ENCODE data around the gene SAYSD1. TPM values are rescaled to one million over a fixed set of nuclear protein-coding genes. Genes with fewer than 3 reads are reported as not detected.

Gene SAYSD1
- total RNA-seq, 1 experiment from 2014 or later: 27.4 TPM

DNA sequence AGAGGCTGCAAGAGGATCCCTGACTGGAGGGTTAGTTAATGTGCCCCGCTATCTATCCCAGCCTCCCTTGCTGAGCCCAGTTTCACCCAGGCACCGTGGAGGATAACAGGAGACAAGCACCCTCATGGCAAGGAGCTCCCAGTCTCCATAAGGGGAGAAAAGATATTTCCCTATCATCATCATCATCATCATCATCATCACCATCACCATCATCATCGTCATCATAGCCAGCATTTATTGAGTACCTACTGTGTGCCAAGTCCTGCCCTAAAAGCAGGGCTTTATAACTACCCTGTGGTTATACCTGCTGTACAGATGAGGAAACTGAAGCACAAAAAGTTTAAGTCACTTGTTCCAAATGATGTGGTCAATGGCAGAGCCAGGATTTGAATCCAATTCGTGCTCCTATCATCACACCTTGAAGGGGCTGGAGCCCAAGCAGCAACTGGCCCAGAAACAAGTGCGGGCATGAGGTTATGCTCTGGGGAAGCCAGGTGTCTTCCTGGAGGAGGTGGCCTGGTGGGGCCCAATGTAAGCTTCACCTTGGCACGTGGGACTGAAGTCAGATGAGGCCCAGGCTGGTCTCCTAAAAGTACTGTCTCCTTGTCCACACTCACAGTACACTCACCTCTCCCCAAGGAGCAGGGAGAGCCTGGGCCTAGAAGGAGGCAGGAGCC lies 56.4 kb downstream of the SAYSD1 start:
- DNase-seq (ENCODE audit: low spot score): no peak

DNA sequence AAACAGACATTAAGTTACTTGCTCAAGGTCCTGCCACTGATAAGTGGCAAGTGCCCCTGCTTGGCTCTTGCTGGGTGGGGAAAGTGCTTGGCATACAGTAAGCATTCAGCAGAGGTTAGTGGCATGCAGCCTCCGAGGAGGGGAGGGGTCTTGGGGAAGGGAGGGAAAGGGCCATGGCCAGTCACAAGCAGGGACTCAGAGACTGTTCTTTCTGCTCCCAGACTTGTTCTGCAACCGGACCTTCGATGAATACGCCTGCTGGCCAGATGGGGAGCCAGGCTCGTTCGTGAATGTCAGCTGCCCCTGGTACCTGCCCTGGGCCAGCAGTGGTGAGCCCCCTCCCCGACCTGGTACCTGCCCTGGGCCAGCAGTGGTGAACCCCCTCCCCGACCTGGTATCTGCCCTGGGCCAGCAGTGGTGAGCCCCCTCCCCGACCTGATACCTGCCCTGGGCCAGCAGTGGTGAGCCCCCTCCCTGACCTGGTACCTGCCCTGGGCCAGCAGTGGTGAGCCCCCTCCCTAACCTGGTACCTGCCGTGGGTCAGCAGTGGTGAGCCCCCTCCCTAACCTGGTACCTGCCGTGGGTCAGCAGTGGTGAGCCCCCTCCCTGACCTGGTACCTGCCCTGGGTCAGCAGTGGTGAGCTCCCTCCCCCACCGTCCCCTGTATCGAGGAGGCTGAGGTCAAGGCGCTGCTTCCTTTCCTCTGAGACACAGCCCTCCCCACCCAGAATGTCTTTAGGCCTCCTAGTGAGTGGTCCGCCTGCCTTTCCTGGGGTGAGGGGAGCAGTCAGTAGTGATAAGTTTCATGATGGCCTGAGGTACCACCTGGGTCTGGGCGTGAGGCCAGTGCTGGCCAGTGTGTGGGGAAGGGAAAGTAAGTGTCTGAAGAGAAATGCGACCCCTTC lies 57.5 kb downstream of the SAYSD1 start:
- no peak for DNase-seq (ENCODE audit: low spot score)

DNA sequence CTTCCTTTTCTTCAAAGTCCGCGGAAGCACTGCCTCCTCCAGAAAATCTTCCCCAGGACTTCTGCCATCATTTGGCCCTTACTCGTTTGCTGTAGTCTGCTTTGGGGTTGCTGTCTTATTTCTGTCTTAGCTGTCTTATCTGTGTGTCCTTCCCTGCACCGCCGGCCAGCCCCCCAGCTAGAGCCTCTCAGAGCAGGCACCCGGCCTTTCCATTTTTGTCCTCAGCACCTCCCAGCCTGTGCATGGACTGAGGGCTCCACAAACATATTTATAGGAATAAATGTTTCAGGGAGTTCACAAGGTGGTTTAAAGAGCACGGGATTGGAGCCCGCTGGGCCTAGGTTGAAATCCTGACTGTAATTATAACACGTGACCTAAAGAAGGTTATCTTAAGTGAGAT lies 58.3 kb downstream of the SAYSD1 start:
- no peak for DNase-seq (ENCODE audit: low spot score)

DNA sequence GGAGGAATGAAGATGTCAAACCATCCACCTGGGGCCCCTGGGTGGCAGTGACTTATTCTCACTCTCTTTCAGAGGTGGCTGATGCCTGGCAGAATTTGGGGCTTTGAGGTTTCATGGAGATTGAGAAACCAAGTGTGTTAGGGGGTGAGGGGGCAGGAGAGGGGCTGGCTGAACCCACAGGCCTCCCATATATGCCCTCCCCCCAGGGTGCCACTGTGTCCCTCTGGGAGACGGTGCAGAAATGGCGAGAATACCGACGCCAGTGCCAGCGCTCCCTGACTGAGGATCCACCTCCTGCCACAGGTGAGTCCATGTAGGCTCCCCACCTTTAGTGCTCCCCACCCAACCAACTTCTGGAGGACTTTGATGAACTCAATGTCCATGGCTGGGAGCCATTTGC lies 58.8 kb downstream of the SAYSD1 start:
- no peak for DNase-seq (ENCODE audit: low spot score)

DNA sequence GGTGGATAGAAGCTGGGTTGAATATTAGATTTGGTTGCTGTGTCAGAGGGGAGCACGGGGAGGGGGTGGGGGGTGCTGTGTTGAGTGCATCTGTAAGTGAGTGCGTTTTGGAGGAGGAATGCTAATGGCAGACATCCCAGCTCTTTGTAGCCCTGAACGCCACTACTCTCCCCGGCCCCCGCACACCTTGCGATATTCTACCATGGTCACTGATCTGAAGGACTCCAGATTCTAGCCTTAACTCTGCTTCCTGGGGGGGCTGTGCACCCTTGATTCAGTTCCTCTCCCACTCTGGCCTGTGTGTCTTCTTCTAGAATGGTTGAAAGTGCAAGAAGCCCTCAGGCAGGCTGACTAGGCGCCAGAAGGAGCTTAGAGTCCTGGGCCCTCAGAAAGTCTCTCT lies 59.3 kb downstream of the SAYSD1 start:
- DNase-seq (ENCODE audit: low spot score): no peak

DNA sequence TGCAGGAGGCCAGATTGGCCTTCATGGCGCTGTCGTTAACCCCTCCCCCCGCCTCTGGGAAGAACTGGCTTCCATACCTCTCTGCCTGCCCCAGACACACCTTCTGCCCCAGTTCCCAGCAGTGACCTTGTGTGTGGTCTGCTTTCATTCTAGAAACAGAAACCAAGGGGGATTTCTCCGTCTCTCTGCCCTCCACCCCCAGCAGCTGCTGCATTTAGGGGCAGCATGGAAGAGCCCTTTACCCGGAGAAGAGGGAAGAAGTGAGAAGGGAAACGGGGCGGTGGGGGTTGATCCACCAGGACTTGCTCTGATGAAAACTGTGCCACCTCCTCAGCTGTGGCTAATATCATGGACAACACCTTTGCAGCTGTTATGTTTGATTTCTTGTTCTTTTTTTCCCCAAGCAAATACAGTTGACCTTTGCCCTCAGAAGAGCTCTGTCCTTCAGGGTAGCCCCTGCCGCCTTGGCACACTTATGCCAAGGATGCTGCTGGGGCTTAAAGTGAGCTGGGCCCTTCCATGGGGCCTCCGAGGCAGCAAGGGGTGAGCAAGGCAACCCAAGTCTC lies 60.3 kb downstream of the SAYSD1 start:
- DNase-seq (ENCODE audit: low spot score): no peak

Other genes starting within 250 kb of the SAYSD1 start
- not detected in 2 replicates for gene GLP1R, start 66.4 kb downstream of the SAYSD1 start, total RNA-seq (2014; rRNA removed; shearing (Covaris generic))
- gene KCNK5, start 114.3 kb upstream of the SAYSD1 start, total RNA-seq (2014; rRNA removed; shearing (Covaris generic)): 0.58 TPM in 2 replicates
- gene KCNK17, start 199.2 kb upstream of the SAYSD1 start, total RNA-seq (2014; rRNA removed; shearing (Covaris generic)): not detected in 2 replicates
- not detected in 2 replicates for gene KCNK16, start 207.5 kb upstream of the SAYSD1 start, total RNA-seq (2014; rRNA removed; shearing (Covaris generic))